ENCODE results near the gene VCX3A. TPM values are rescaled to one million over a fixed set of nuclear protein-coding genes. Genes with fewer than 3 reads are reported as not detected.

Gene VCX3A
- total RNA-seq (2022; extraction: Qiagen RNA extraction; ENCODE audit: low read depth) = not detected in 5 replicates

DNA sequence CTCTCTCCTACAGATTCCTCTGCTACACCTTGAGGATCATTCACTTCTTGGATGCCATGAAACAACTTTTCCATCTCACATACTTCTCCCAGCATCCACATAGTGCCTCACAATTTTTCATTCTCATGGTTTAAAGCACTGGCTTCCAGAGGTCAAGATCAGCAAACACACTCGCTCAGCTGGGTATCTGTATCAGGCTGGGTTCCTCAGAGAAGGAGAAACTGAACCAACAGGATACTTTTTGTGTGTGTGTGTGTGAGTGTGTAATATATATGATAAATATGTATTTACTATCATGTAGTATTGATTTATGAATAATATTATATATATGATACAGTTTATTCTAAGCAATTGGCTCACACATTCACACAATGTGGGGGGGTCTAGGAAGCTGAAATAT, at the start of gene VCX3A:
TSS of gene VCX3A (minus strand) at position 101 of the 400 bp plus-strand sequence. CDS start 621 bp downstream, outside the sequence.

Measured in A549 treated with CpdA at 1 μM for 4 hours (cell line).